ENCODE results near the gene RAD51D. TPM values are rescaled to one million over a fixed set of nuclear protein-coding genes. Genes with fewer than 3 reads are reported as not detected.

Gene RAD51D
- total RNA-seq, 2 experiments from 2014 or later = 6.2 to 8.6 TPM

DNA sequence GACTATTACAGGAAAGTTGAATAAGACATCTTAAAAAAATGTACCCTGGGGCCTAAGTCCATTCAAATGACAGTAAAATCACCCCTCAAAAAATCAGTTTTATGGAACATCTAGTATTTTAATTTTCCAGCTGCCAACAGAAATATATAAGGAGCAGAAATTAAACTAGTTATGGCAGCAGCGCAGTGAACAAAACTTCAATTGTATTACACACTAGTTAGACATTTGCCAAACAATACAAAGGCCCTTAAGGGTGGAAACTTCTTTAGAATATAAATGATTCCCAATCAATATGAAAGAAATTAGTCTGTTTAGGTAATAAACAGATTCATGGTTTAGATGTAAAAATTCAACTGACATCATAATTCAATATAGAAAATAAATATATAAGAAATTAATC is 38.0 kb downstream of the RAD51D start:
- ATAC-seq (ENCODE audit: poor library complexity) = no peak
- peaks cover 78% of the 10 kb centered on the region for H3K4me1 Mint-ChIP-seq (ENCODE audit: low read depth)
- Histone ChIP-seq H3K27ac (ENCODE audit: low read depth in 1 of 2, low read length in 2 of 2) (peak overlapping the region in 1 of 2 donors; percentile 46), H3K4me1 (ENCODE audit: insufficient read depth, low read length) (peaks cover 43% of the 10 kb centered on the region), H3K36me3 (ENCODE audit: insufficient read depth, low read length) (no peaks in the 10 kb centered on the region), H3K4me3 (ENCODE audit: low read length) (no peak overlapping the region), H3K27me3 (ENCODE audit: control insufficient read depth in 1 of 2, insufficient read depth in 2 of 2, low read length in 2 of 2) (no peaks in the 10 kb centered on the region), H3K9me3 (ENCODE audit: control insufficient read depth in 1 of 2, insufficient read depth in 1 of 2, low read length in 2 of 2) (no peaks in the 10 kb centered on the region)
- H3K27ac Mint-ChIP-seq = peak overlapping the region; percentile 79
- H3K36me3 Mint-ChIP-seq (ENCODE audit: low read depth) = no peaks in the 10 kb centered on the region
- no peaks in the 10 kb centered on the region for H3K9me3 Mint-ChIP-seq
- POLR2A ChIA-PET = interaction anchor here (0.7 to 3.1 kb wide), 7 partner anchors 8 to 86 kb away, joined by 3 to 17 read pairs (median 5); partner anchors contain the start of genes RAD51D and RFFL
- TF ChIP-seq, protein P1, sequence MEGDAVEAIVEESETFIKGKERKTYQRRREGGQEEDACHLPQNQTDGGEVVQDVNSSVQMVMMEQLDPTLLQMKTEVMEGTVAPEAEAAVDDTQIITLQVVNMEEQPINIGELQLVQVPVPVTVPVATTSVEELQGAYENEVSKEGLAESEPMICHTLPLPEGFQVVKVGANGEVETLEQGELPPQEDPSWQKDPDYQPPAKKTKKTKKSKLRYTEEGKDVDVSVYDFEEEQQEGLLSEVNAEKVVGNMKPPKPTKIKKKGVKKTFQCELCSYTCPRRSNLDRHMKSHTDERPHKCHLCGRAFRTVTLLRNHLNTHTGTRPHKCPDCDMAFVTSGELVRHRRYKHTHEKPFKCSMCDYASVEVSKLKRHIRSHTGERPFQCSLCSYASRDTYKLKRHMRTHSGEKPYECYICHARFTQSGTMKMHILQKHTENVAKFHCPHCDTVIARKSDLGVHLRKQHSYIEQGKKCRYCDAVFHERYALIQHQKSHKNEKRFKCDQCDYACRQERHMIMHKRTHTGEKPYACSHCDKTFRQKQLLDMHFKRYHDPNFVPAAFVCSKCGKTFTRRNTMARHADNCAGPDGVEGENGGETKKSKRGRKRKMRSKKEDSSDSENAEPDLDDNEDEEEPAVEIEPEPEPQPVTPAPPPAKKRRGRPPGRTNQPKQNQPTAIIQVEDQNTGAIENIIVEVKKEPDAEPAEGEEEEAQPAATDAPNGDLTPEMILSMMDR (IDR thresholded peaks at IDR 0.05) = no peak
- no peak for DNase-seq
- intact Hi-C loops (cut with DNase I, micrococcal nuclease) = loop anchor here in 1 of 2 experiments (1.0 kb wide), 1 partner anchor 8 kb away; no protein-coding TSS in a partner anchor
- CTCF ChIA-PET = interaction anchor here (1.2 to 1.8 kb wide), 2 partner anchors 9 to 18 kb away, joined by 3 to 9 read pairs; partner anchors contain the start of gene RFFL
- no peaks in the 10 kb centered on the region for H3K27me3 Mint-ChIP-seq
- H3K4me3 Mint-ChIP-seq = no peak overlapping the region

DNA sequence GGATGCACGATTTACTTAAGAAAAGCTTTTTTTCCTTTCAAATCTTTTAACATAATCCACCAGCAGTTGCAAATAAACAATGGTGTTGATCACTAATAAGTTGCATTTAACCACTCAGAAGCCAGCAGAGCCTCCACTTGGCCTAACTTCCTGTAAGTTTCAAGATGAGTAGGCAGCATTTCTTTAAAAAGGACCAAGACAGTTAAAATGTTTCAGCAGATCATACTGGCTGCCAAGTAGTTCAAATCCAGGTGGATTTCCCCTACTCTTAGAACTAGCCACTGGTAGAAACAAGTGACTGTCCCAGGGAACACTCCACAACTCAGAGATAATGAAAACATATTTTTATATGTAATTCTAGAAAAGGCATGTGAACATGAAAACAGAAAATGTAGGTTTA is 39.1 kb downstream of the RAD51D start:
- peaks cover 71% of the 10 kb centered on the region for H3K4me1 Mint-ChIP-seq (ENCODE audit: low read depth)
- H3K27ac Mint-ChIP-seq = peak overlapping the region; percentile 1
- DNase-seq = peak in 1 of 14 experiments; percentile 33
- CTCF ChIA-PET = interaction anchor here (1.3 to 1.7 kb wide), 3 partner anchors 10 to 16 kb away, joined by 3 to 4 read pairs (median 4); no protein-coding TSS in a partner anchor
- no peak overlapping the region for H3K27ac ChIP-seq (ENCODE audit: low read depth in 1 of 2, low read length in 2 of 2)
- TF ChIP-seq, protein P1 (IDR thresholded peaks at IDR 0.05) = no peak
- POLR2A ChIA-PET = interaction anchor here (3.1 kb wide), 1 partner anchor 16 kb away, joined by 17 read pairs; the partner anchor contains the start of gene RFFL
- H3K4me1 ChIP-seq (ENCODE audit: insufficient read depth, low read length) = peaks cover 38% of the 10 kb centered on the region
- intact Hi-C loops (cut with DNase I, micrococcal nuclease) = no loop called here
- ATAC-seq (ENCODE audit: poor library complexity) = no peak
- no peaks in the 10 kb centered on the region for H3K9me3 ChIP-seq (ENCODE audit: control insufficient read depth in 1 of 2, insufficient read depth in 1 of 2, low read length in 2 of 2)
- H3K27me3 ChIP-seq (ENCODE audit: control insufficient read depth in 1 of 2, insufficient read depth in 2 of 2, low read length in 2 of 2) = no peaks in the 10 kb centered on the region
- no peaks in the 10 kb centered on the region for H3K9me3 Mint-ChIP-seq
- no peaks in the 10 kb centered on the region for H3K36me3 Mint-ChIP-seq (ENCODE audit: low read depth)
- no peak overlapping the region for H3K4me3 ChIP-seq (ENCODE audit: low read length)
- no peaks in the 10 kb centered on the region for H3K36me3 ChIP-seq (ENCODE audit: insufficient read depth, low read length)
- peak overlapping the region; percentile 6 for H3K4me3 Mint-ChIP-seq
- H3K27me3 Mint-ChIP-seq = no peaks in the 10 kb centered on the region

GRCh38 chr17:35079547-35080423 is 39.9 kb downstream of the RAD51D start:
- Histone ChIP-seq H3K36me3 (ENCODE audit: insufficient read depth, low read length) (no peaks in the 10 kb centered on the region), H3K27ac (ENCODE audit: low read depth in 1 of 2, low read length in 2 of 2) (no peak overlapping the region), H3K9me3 (ENCODE audit: control insufficient read depth in 1 of 2, insufficient read depth in 1 of 2, low read length in 2 of 2) (no peaks in the 10 kb centered on the region), H3K4me1 (ENCODE audit: insufficient read depth, low read length) (peaks cover 38% of the 10 kb centered on the region), H3K27me3 (ENCODE audit: control insufficient read depth in 1 of 2, insufficient read depth in 2 of 2, low read length in 2 of 2) (no peaks in the 10 kb centered on the region), H3K4me3 (ENCODE audit: low read length) (no peak overlapping the region)
- intact Hi-C loops (cut with DNase I, micrococcal nuclease) = no loop called here
- CTCF ChIA-PET = interaction anchor here (1.3 to 1.7 kb wide), 3 partner anchors 9 to 16 kb away, joined by 3 to 4 read pairs (median 4); no protein-coding TSS in a partner anchor
- DNase-seq = no peak
- Mint-ChIP-seq H3K4me3 (no peak overlapping the region), H3K9me3 (no peaks in the 10 kb centered on the region), H3K27ac (peak overlapping the region; percentile 1), H3K27me3 (no peaks in the 10 kb centered on the region), H3K4me1 (ENCODE audit: low read depth) (peaks cover 71% of the 10 kb centered on the region), H3K36me3 (ENCODE audit: low read depth) (no peaks in the 10 kb centered on the region)
- POLR2A ChIA-PET = interaction anchor here (0.6 kb wide), 1 partner anchor 18 kb away, joined by 3 read pairs; no protein-coding TSS in a partner anchor
- TF ChIP-seq, protein P1 (IDR thresholded peaks at IDR 0.05) = no peak
- no peak for ATAC-seq (ENCODE audit: poor library complexity)

Measured in CD4-positive, alpha-beta T cell (primary cell).